Neuronal stem cell (in vitro differentiated cells): ENCODE data around the gene RGS14.

Source experiments
- DNase-seq: peaks from one replicate; pipeline ENCODE4 v3.0.0-alpha.2; 2013; ENCODE audit warnings: low spot score
- H2AFZ ChIP-seq: one replicate; pipeline ENCODE4 v1.6.1; 2013; ENCODE audit warnings: mild to moderate bottlenecking, low read length, inconsistent platforms
- H2AK5ac ChIP-seq: 2 replicates; pipeline ENCODE4 v1.6.1; 2013; ENCODE audit warnings: low read depth, mild to moderate bottlenecking, inconsistent platforms, low read length, moderate library complexity, mixed read lengths
- H2BK120ac ChIP-seq: 2 replicates; pipeline ENCODE4 v1.6.1; 2013; ENCODE audit warnings: low read depth, mild to moderate bottlenecking, inconsistent platforms, low read length, moderate library complexity, mixed read lengths
- H2BK12ac ChIP-seq: one replicate; pipeline ENCODE4 v1.6.1; 2013; ENCODE audit warnings: low read length, inconsistent platforms
- H2BK15ac ChIP-seq: 2 replicates; pipeline ENCODE4 v1.6.1; 2013; ENCODE audit warnings: mild to moderate bottlenecking, low read length, inconsistent platforms, mixed read lengths
- H2BK5ac ChIP-seq: one replicate; pipeline ENCODE4 v1.6.1; 2013; ENCODE audit warnings: inconsistent platforms, mild to moderate bottlenecking, low read length, moderate library complexity
- H3K14ac ChIP-seq: one replicate; pipeline ENCODE4 v1.6.1; 2013; ENCODE audit warnings: low read length, inconsistent platforms
- H3K18ac ChIP-seq: 2 replicates; pipeline ENCODE4 v1.6.1; 2013; ENCODE audit warnings: low read length, inconsistent platforms
- H3K23ac ChIP-seq: 2 replicates; pipeline ENCODE4 v1.6.1; 2013; ENCODE audit warnings: low read depth, mild to moderate bottlenecking, mixed read lengths, low read length, inconsistent platforms; ENCODE audit not compliant: poor library complexity
- H3K27ac ChIP-seq: replicated peaks from 3 replicates; pipeline ENCODE4 v1.5.1; 2013; ENCODE audit warnings: low read length, inconsistent platforms
- H3K27me3 ChIP-seq, 3 experiments: 2 replicates each; pipeline ENCODE4 v1.6.1; 2013; ENCODE audit warnings: low read length in 3 of 3, mild to moderate bottlenecking in 2 of 3, inconsistent platforms in 1 of 3, low read depth in 1 of 3, mixed read lengths in 1 of 3, moderate library complexity in 1 of 3; ENCODE audit not compliant: control insufficient read depth in 3 of 3, insufficient read depth in 3 of 3
- H3K36me3 ChIP-seq, 2 donors: replicated peaks in 1 of 2; 2 replicates each; pipeline ENCODE4 v1.6.1; 2013; ENCODE audit warnings: low read length in 2 of 2; ENCODE audit not compliant: control insufficient read depth in 2 of 2, insufficient read depth in 2 of 2
- H3K4ac ChIP-seq: 2 replicates; pipeline ENCODE4 v1.6.1; 2013; ENCODE audit warnings: inconsistent platforms, mild to moderate bottlenecking, low read length, moderate library complexity
- H3K4me1 ChIP-seq, 2 donors: 1 replicate in 1 of 2; 2 replicates in 1 of 2; pipeline ENCODE4 v1.6.1; 2013; ENCODE audit warnings: low read length in 2 of 2, low read depth in 1 of 2; ENCODE audit not compliant: control insufficient read depth in 2 of 2, insufficient read depth in 1 of 2
- H3K4me2 ChIP-seq: one replicate; pipeline ENCODE4 v1.6.1; 2013; ENCODE audit warnings: mild to moderate bottlenecking, low read length, inconsistent platforms; ENCODE audit not compliant: insufficient read depth, poor library complexity, severe bottlenecking
- H3K4me3 ChIP-seq, 2 donors: 2 replicates each; pipeline ENCODE4 v1.5.1; 2013; ENCODE audit warnings: low read length in 2 of 2, mild to moderate bottlenecking in 2 of 2, inconsistent platforms in 1 of 2, moderate library complexity in 1 of 2
- H3K79me1 ChIP-seq: one replicate; pipeline ENCODE4 v1.6.1; 2013; ENCODE audit warnings: low read depth, mild to moderate bottlenecking, inconsistent platforms, low read length, moderate library complexity
- H3K9ac ChIP-seq: one replicate; pipeline ENCODE4 v1.6.1; 2013; ENCODE audit warnings: mild to moderate bottlenecking, low read depth, low read length, inconsistent platforms; ENCODE audit not compliant: poor library complexity
- H3K9me3 ChIP-seq, 2 donors: replicated peaks in 1 of 2; 2 replicates each; pipeline versions ENCODE3 to v1.6.1; 2013; ENCODE audit warnings: low read length in 2 of 2, mild to moderate bottlenecking in 2 of 2, inconsistent platforms in 1 of 2, low read depth in 1 of 2, mixed read lengths in 1 of 2, moderate library complexity in 1 of 2; ENCODE audit not compliant: control insufficient read depth in 2 of 2, insufficient read depth in 1 of 2
- H4K8ac ChIP-seq: one replicate; pipeline ENCODE4 v1.6.1; 2013; ENCODE audit warnings: low read depth, mild to moderate bottlenecking, inconsistent platforms, low read length, moderate library complexity
- H4K91ac ChIP-seq: one replicate; pipeline ENCODE4 v1.6.1; 2013; ENCODE audit warnings: low read length, low read depth, mild to moderate bottlenecking, inconsistent platforms; ENCODE audit not compliant: poor library complexity
- WGBS, 2 donors: extraction: QIAGEN DNeasy Blood & Tissue Kit; methylation state at CpG; one replicate each; pipeline ENCODE4 v1.1.7; 2013; ENCODE audit warnings: missing lambda C conversion rate in 2 of 2, mixed read lengths in 1 of 2; ENCODE audit not compliant: insufficient read length in 2 of 2, insufficient replicate concordance in 1 of 2; ENCODE audit errors: extremely low coverage in 2 of 2; 5-methylcytosine and 5-hydroxymethylcytosine counted together

The RGS14 gene

DNA sequence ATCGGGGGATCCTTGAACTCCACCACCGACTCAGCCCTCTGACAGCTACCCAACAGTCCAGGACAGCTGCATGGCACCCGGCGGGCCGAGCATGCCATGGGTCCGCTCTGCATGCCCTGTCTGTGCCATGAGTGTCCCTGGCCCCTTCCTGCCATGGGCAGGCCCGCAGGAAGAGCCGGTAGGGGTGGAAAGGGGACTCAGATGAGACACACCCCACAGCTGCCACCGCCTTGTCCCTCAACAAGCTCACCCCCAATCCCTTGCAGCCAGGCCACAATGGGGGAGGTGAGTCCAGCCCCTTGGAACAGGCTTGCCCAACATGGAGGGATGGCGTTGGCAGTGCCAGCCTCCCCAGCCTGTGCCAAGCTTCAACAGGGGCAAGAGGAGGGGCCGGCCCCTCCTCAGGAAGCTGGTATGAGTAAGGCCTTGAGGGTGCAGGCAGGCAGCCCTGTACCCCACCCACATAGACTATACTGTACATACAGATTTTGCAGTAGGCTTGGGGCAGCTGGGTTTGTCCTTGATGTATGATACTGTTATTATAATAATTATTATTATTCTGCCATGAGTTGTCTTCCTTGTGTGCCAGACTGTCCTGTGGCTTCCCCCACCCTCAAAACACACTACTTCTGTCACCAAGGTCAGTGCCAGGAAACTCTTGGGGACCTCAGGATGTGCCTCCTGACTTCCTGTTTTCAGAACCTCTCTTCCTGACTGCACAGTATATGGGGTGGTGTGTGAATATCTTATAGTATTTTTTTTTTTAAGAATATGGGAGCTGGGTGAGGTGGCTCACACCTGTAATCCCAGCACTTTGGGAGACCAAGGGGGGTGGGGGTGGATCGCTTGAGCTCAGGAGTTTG, 14.5 kb downstream of the RGS14 start:
- no CpG with 5 or more reads among the region's 12 CpGs for WGBS, 2 donors
- H3K4me3 ChIP-seq, result peak overlapping the region in 1 of 2 donors; percentile 7
- H3K18ac ChIP-seq, result peak overlapping the region; percentile 65
- no peak overlapping the region for H2BK120ac ChIP-seq
- peaks cover 0 to 2% of the 10 kb centered on the region in 2 donors for H3K9me3 ChIP-seq
- no peak overlapping the region for H3K4ac ChIP-seq
- peak overlapping the region; percentile 49 for H4K8ac ChIP-seq
- H3K9ac ChIP-seq, result peak overlapping the region; percentile 15
- no peak overlapping the region for H4K91ac ChIP-seq
- no peaks in the 10 kb centered on the region for H3K79me1 ChIP-seq
- no peak overlapping the region for H3K4me2 ChIP-seq
- peak overlapping the region; percentile 47 for H3K23ac ChIP-seq
- H3K27me3 ChIP-seq, result peaks cover 0 to 14% (median 0%) of the 10 kb centered on the region in 3 experiments
- peak overlapping the region; percentile 82 for H2BK15ac ChIP-seq
- H2AFZ ChIP-seq, result no peak overlapping the region
- peaks cover 2 to 7% of the 10 kb centered on the region in 2 donors for H3K36me3 ChIP-seq
- no peak overlapping the region for H3K14ac ChIP-seq
- H2BK5ac ChIP-seq, result no peak overlapping the region
- no peak for DNase-seq
- H3K27ac ChIP-seq, result no peak overlapping the region
- H2BK12ac ChIP-seq, result no peak overlapping the region
- H2AK5ac ChIP-seq, result peak overlapping the region; percentile 82
- peaks cover 4 to 11% of the 10 kb centered on the region in 2 donors for H3K4me1 ChIP-seq

DNA sequence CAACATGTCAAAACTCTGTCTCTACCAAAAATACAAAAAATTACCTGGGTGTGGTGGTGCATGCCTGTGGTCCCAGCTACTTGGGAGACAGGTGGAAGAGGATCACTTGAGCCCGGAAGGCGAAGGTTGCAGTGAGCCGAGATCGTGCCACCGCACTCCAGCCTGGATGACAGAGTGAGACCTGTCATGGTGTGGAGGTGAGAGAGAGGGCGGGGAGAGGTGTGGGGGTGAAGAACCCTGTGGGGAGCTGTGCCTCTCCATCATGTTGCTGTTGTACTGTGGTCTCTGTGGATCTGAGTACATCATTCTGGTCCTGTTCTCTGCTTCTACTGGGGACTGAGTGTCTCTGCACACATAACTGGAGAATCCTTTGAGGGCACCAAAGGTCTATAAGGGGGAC, 15.2 kb downstream of the RGS14 start:
- H3K18ac ChIP-seq, result no peak overlapping the region
- no peak overlapping the region for H3K23ac ChIP-seq
- no peak for DNase-seq
- no peak overlapping the region for H2BK15ac ChIP-seq
- no peak overlapping the region for H3K14ac ChIP-seq
- H4K91ac ChIP-seq, result no peak overlapping the region
- H2AK5ac ChIP-seq, result no peak overlapping the region
- no peak overlapping the region for H3K4ac ChIP-seq
- no peak overlapping the region for H3K4me2 ChIP-seq
- peaks cover 0 to 8% (median 0%) of the 10 kb centered on the region in 3 experiments for H3K27me3 ChIP-seq
- peaks cover 2 to 6% of the 10 kb centered on the region in 2 donors for H3K4me1 ChIP-seq
- H2BK120ac ChIP-seq, result no peak overlapping the region
- H2BK5ac ChIP-seq, result no peak overlapping the region
- H3K79me1 ChIP-seq, result no peaks in the 10 kb centered on the region
- H4K8ac ChIP-seq, result no peak overlapping the region
- H3K27ac ChIP-seq, result no peak overlapping the region
- no peak overlapping the region for H2BK12ac ChIP-seq
- peaks cover 2 to 7% of the 10 kb centered on the region in 2 donors for H3K36me3 ChIP-seq
- H2AFZ ChIP-seq, result no peak overlapping the region
- no CpG with 5 or more reads among the region's 6 CpGs for WGBS, 2 donors
- no peak overlapping the region for H3K4me3 ChIP-seq
- peak overlapping the region; percentile 14 for H3K9ac ChIP-seq
- H3K9me3 ChIP-seq, result peaks cover 0 to 2% of the 10 kb centered on the region in 2 donors

GRCh38 chr5:177373806-177374205, 16.1 kb downstream of the RGS14 start:
- peak overlapping the region; percentile 34 for H3K9ac ChIP-seq
- H4K8ac ChIP-seq, result no peak overlapping the region
- H3K79me1 ChIP-seq, result no peaks in the 10 kb centered on the region
- no peak overlapping the region for H3K4ac ChIP-seq
- H3K9me3 ChIP-seq, result no peaks in the 10 kb centered on the region
- peak overlapping the region; percentile 27 for H3K23ac ChIP-seq
- H2BK120ac ChIP-seq, result no peak overlapping the region
- H3K27ac ChIP-seq, result no peak overlapping the region
- H2AK5ac ChIP-seq, result peak overlapping the region; percentile 20
- peaks cover 2 to 6% of the 10 kb centered on the region in 2 donors for H3K4me1 ChIP-seq
- no peak overlapping the region for H2BK12ac ChIP-seq
- H3K14ac ChIP-seq, result no peak overlapping the region
- no peak overlapping the region for H2BK5ac ChIP-seq
- no peak overlapping the region for H4K91ac ChIP-seq
- H3K27me3 ChIP-seq, result no peaks in the 10 kb centered on the region
- no peak overlapping the region for H3K4me2 ChIP-seq
- DNase-seq, result no peak
- H2BK15ac ChIP-seq, result no peak overlapping the region
- no peak overlapping the region for H2AFZ ChIP-seq
- H3K18ac ChIP-seq, result peak overlapping the region; percentile 27
- H3K36me3 ChIP-seq, result peaks cover 2 to 7% of the 10 kb centered on the region in 2 donors
- WGBS, 2 donors, result no CpG with 5 or more reads among the region's 6 CpGs
- H3K4me3 ChIP-seq, result no peak overlapping the region

DNA sequence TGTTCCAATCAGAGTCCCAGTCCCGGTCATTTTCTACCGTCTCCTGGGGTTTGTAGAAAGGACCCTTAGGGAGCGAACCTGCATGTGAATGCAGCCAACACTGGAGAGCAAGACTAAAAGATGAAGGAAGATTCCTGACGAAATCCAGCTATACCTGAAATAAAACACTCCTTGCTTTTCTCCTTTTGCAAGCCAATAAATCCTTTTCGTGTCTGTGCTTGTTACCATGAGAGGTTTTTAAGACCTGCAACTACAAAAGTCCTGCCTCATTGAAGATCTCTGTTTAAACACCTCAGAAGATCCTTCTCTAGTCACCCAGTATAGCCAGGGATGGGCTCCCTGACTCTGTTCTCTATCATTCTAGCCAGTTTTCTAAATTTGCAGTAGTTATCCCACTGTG, 16.5 kb downstream of the RGS14 start:
- no peaks in the 10 kb centered on the region for H3K27me3 ChIP-seq
- no peak overlapping the region for H3K4me2 ChIP-seq
- H2AFZ ChIP-seq, result no peak overlapping the region
- H3K9me3 ChIP-seq, result no peaks in the 10 kb centered on the region
- no peak overlapping the region for H2BK12ac ChIP-seq
- H4K91ac ChIP-seq, result no peak overlapping the region
- no peaks in the 10 kb centered on the region for H3K79me1 ChIP-seq
- WGBS, 2 donors, result no CpG with 5 or more reads among the region's 5 CpGs
- H3K4me3 ChIP-seq, result no peak overlapping the region
- H3K18ac ChIP-seq, result no peak overlapping the region
- H3K36me3 ChIP-seq, result peaks cover 2 to 7% of the 10 kb centered on the region in 2 donors
- no peak overlapping the region for H3K4ac ChIP-seq
- H2AK5ac ChIP-seq, result no peak overlapping the region
- no peak for DNase-seq
- H2BK120ac ChIP-seq, result no peak overlapping the region
- H2BK5ac ChIP-seq, result no peak overlapping the region
- no peak overlapping the region for H3K14ac ChIP-seq
- no peak overlapping the region for H2BK15ac ChIP-seq
- no peak overlapping the region for H3K9ac ChIP-seq
- H3K23ac ChIP-seq, result no peak overlapping the region
- no peak overlapping the region for H4K8ac ChIP-seq
- H3K27ac ChIP-seq, result no peak overlapping the region
- H3K4me1 ChIP-seq, result peaks cover 2 to 6% of the 10 kb centered on the region in 2 donors
